ELF-1 (cell line): ENCODE data around the gene SORT1.
A peak's percentile ranks its signal among the peaks of the same experiment; 100 is the strongest.

ENCODE experiments used
- DNase-seq: peaks from one replicate; pipeline ENCODE4 v3.0.0-alpha.2; 2016; ENCODE audit warnings: low read depth, low spot score

The SORT1 gene

DNA sequence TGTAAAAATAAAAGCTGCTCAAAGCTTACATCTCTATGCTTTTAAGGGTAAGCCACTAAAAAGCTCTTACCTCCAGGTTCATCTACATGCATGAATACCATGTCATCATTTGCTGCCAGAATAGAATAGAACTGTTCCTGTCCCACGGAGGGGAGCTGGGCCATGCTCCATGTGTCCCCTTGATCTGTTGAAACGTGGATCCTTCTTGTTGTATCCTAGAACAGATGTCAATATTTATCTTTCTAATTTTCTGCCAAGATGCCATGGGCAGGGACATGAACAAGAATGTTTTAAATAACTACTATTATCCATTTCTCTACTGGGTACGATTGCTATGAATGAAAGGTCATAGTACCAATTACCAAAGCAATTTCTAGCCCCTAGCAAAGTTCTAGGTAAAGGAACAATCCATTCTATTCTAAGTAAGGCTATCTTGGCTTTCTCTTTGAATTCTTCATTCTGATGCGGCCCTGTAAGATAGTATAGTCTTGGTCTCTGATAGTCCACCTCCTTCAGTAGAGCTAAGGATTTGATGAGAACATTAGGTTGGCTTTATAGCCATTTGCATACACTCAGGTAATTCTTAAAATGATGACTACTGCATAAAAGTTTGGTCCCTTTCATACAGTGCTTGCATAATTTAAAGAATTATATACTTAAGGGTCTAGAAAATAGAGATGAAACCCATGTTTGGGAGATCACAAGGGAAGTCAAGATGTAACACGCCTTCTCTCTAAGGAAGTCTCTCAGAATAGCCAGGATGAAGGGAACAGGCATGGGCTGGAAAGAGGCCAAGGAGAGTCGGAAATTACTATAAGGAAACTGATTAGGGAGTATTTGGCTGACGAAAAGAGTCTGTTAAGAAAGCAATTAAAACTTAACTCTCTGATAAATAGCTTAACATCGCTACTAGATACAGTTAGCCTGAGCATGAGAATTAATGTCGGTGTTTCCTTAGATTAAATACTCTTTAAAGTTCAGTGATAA, 55.5 kb downstream of the SORT1 start:
- no peak for DNase-seq

DNA sequence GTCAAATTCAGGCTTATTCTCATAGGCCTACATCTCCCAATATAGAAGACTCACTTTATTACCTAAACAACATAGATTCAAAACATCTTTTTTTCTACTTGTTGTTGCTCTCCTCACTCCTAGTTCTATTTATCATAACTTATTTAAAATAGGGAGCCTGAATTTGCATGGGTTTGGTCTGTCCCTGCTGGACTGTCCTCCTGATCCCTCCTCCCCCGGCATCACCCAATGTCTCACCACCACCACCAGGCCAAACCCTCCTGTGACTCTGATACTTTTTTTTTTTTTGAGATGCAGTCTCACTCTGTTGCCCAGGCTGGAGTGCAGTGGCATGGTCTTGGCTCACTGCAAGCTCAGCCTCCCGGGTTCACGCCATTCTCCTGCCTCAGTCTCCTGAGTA, 59.1 kb downstream of the SORT1 start:
- DNase-seq: no peak

- no peak for DNase-seq
Observed at GRCh38 chr1:109338091-109338490, 59.6 kb downstream of the SORT1 start.

DNA sequence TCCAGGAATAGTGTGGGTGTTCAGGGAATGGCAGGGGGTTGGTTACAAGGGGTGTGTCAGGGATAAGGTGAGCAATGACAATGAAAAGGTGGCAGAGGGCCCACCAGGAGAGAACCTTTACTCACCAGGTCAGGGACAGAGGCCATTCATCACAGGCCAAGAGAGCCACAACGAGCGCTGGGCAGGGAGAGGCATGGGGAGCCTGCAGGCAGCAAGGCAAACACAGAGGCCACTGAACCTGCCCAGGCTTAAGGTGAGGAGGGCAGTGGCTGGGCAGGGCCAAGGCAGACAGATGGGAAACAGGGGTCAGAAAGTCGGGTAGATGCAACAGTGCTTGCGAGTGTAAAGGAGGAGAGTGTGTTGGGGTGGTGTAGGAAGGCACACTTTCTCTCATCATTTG, 62.6 kb downstream of the SORT1 start:
- no peak for DNase-seq

GRCh38 chr1:109331113-109331512, 66.6 kb downstream of the SORT1 start:
- DNase-seq: no peak

- no peak for DNase-seq
Observed at GRCh38 chr1:109327285-109327684, 70.4 kb downstream of the SORT1 start.

DNA sequence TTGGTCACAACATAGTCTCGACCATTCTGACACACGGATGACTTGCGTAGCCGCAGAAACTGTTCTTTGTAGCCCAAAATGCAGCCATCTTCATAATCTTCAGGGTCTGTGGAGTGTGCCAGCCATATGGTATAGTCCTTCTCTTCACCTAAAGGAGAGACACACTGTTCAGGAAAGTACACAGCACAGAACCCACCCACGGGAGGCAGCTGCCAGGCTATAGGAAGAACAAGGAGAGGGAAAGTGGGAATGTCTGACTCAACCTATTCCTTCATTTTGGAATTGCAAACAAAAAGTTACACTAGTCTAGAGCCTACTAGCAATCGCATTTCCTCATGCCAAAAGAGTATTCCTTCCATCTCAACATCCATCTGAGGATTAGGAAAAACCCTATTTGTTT, 74.7 kb downstream of the SORT1 start:
- DNase-seq: no peak

GRCh38 chr1:109319114-109319513, 78.6 kb downstream of the SORT1 start:
- peak; percentile 58 for DNase-seq

DNA sequence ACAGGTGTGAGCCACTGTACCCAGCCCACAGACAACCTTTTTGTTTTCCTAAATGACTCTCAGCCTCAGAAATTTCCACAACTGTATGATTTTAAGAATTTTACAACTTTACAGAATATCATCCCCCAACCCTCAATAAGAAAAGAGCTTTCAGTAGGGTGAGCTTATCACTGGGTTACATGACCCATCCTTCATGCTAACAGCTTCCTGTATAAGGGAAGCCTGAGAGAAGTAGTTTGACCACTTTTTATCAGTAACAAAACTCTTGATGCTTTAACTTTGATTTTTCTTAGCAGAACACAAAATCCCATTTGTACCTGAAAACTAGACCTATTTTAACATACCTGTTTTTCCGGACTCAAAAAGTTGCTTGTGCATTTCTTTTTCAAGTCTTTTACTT, 81.2 kb downstream of the SORT1 start:
- no peak for DNase-seq

DNA sequence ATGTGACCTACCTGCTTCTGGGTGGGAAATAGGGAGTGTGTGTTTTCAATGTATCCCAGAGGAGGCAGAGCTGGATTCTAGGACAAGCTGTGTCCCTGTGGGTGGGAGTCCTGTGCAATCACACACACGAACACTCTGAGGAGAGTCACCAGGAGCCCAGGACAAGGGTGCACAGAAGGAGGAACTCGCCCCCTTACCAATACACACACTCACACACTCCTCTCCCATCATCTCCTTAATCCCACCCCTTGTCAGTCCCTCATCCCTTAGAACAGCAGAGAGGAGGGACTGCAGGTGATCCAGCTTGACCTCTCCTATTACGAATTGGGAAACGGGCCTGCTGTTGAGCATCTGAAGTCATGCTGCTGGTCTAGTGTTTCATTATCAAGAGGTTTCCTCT, 82.4 kb downstream of the SORT1 start:
- DNase-seq: no peak

- no peak for DNase-seq
Observed at GRCh38 chr1:109314795-109315194, 82.9 kb downstream of the SORT1 start.

GRCh38 chr1:109312978-109313775, 84.5 kb downstream of the SORT1 start:
- no peak for DNase-seq

DNA sequence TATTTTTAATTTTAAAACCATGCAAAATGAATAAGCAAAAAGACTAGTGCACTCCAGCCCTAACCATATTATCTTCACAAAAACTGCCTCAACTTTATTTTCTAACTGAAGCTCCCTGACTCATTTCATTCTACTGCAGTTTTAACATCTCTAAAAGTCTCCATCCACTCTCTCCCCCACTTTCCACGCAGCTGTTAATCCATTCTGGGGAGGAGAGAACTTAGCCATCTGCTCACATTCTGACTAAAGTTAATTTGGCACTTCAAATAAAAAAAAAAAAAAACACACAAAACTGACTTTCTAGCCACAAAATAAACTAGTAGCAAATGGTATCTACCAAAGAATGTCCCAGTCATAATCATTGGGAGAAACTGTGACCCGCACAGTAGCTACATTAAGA, 85.5 kb downstream of the SORT1 start:
- no peak for DNase-seq

GRCh38 chr1:109309347-109309746, 88.4 kb downstream of the SORT1 start:
- no peak for DNase-seq

GRCh38 chr1:109307274-109308021, 90.3 kb downstream of the SORT1 start:
- DNase-seq: no peak

DNA sequence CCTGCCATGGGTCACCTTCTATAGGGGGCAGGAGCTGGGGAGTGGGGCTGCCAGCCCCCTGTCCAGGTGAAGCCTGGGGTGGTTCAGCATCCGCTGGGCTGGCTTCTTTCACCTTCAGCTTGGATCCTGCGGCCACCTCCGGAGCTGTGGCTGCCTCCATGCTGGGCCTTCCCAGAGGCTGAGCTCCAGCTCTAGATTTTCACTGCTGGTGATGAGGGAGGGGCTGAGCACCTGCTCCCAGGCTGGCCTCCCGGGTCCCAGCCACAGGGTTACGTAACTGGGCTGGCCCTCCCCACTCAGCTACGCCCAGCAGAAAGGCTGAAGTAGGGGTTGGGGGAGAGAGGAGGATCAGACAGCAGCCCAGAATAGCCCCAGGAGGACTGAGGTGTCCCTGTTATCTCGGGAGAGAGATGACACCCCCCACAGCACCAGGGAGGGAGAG, 90.9 kb downstream of the SORT1 start, which contains the start of gene MYBPHL:
Gene MYBPHL, minus strand, starts transcription at position 180 of the 442 bp plus-strand sequence. Its CDS starts 20 bp downstream, at position 160.
- DNase-seq: no peak

DNA sequence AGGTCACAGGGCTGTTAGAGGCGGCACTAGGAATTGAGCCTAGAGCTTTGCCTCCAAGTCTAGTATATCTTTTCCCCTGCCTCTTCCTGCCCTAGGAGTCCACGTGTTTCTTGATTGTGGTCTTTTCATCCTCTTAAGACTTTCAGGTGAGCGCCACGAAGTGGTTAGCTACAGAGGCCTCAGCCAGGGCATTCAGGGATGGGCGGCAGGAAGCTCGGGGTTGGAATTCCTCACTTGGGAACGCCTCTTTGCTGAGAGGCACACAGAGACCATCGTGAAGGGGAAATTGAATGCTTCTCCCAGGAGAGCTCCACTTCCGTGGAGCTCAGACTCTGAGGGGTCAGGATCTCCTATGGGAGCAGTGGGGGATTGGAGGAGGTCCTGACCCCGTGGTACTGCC, 91.7 kb downstream of the SORT1 start:
- peak; percentile 85 for DNase-seq

GRCh38 chr1:109304226-109304920, 93.3 kb downstream of the SORT1 start:
- DNase-seq: no peak

DNA sequence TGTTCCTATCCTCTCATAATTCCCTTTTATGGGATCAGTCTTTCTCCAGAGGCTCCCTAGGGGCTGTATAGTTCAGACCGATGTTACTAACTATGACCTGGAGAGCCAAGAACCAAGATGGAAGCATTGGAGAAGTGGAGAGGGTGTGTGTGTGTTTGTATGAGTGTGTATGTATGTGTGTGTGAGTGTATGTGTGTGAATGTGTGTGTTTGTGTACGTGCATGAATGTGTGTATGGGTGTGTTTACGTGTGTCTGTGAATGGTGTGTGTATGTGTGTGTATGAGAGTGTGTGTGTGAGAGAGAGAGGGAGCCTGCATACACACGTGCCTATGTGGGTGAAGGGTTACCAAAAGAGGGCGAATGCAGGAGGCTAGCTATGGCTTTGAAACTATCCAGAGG, 95.8 kb downstream of the SORT1 start:
- no peak for DNase-seq

- DNase-seq: no peak
Observed at GRCh38 chr1:109300650-109301151, 97.0 kb downstream of the SORT1 start.
